IMR-90 (cell line): ENCODE measurements around the gene UNC5A.

Source experiments
- BHLHE40 ChIP-seq: fragments of 150-350 bp; IDR thresholded peaks from 2 replicates; pipeline ENCODE4 v1.6.1; 2016; ENCODE audit warnings: mild to moderate bottlenecking, low read depth, low read length
- CEBPB ChIP-seq: IDR thresholded peaks from 2 replicates; pipeline ENCODE4 v1.6.1; 2012; ENCODE audit warnings: low read depth, low read length, improper control_type of control experiment
- CHD1 ChIP-seq: IDR thresholded peaks from 2 replicates; pipeline ENCODE4 v1.6.1; 2012; ENCODE audit warnings: low read depth, low read length, improper control_type of control experiment
- ELK1 ChIP-seq: fragments of 150-350 bp; IDR thresholded peaks from 2 replicates; pipeline ENCODE4 v1.6.1; 2016; ENCODE audit warnings: low read depth, mild to moderate bottlenecking, low read length, moderate library complexity, borderline replicate concordance
- MAZ ChIP-seq: IDR thresholded peaks from 2 replicates; pipeline ENCODE4 v1.6.1; 2012; ENCODE audit warnings: low read depth, mild to moderate bottlenecking, low read length, improper control_type of control experiment, moderate library complexity, borderline replicate concordance
- MXI1 ChIP-seq: IDR thresholded peaks from 2 replicates; pipeline ENCODE4 v1.6.1; 2012; ENCODE audit warnings: low read depth, mild to moderate bottlenecking, low read length, moderate library complexity, borderline replicate concordance
- NFE2L2 ChIP-seq: fragments of 150-350 bp; IDR thresholded peaks from 2 replicates; pipeline ENCODE4 v1.6.1; 2016; ENCODE audit warnings: low read depth, mild to moderate bottlenecking, low read length
- POLR2A ChIP-seq: IDR thresholded peaks from 2 replicates; pipeline ENCODE4 v1.6.1; 2012; ENCODE audit warnings: mild to moderate bottlenecking, low read depth, low read length
- RAD21 ChIP-seq: IDR thresholded peaks from 2 replicates; pipeline ENCODE4 v1.6.1; 2012; ENCODE audit warnings: low read length, improper control_type of control experiment
- RCOR1 ChIP-seq: IDR thresholded peaks from 2 replicates; pipeline ENCODE4 v1.6.1; 2012; ENCODE audit warnings: mild to moderate bottlenecking, low read length, improper control_type of control experiment; ENCODE audit not compliant: insufficient replicate concordance
- RFX5 ChIP-seq: IDR thresholded peaks from 2 replicates; pipeline ENCODE4 v1.8.0; 2012; ENCODE audit warnings: low read depth, mild to moderate bottlenecking, low read length, moderate library complexity
- SMC3 ChIP-seq: fragments of 150-350 bp; IDR thresholded peaks from 2 replicates; pipeline ENCODE4 v1.6.1; 2016; ENCODE audit warnings: low read depth, mild to moderate bottlenecking, antibody characterized with exemption, low read length, moderate library complexity
- USF2 ChIP-seq: fragments of 150-350 bp; IDR thresholded peaks from 2 replicates; pipeline ENCODE4 v1.6.1; 2017; ENCODE audit warnings: mild to moderate bottlenecking, antibody characterized with exemption, low read length, low read depth
- TF ChIP-seq, protein P1 (sequence below): conservative IDR thresholded peaks from 2 replicates; pipeline ENCODE4 v1.5.1; 2012; ENCODE audit warnings: mild to moderate bottlenecking, low read depth, low read length, improper control_type of control experiment

DNA sequence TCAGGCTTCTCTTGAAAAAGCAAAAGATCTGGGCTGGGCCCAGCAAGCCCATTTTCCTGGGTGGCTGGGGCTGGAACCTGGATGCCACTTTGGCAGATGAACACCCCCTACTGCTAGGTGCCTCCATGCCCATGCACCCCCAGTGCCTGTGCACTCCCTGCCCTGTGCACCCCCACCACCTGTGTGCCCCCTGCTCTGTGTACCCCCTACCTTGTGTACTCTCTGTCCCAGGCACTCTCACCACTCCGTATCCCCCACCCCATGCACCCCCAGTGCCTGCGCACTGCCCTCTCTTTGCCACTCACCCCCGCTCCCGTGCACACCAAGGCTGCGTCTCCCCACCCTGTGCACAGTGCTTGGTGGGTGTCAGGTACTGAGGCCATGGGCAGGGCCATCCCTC, 14.2 kb downstream of the UNC5A start:
- TF ChIP-seq, protein P1, sequence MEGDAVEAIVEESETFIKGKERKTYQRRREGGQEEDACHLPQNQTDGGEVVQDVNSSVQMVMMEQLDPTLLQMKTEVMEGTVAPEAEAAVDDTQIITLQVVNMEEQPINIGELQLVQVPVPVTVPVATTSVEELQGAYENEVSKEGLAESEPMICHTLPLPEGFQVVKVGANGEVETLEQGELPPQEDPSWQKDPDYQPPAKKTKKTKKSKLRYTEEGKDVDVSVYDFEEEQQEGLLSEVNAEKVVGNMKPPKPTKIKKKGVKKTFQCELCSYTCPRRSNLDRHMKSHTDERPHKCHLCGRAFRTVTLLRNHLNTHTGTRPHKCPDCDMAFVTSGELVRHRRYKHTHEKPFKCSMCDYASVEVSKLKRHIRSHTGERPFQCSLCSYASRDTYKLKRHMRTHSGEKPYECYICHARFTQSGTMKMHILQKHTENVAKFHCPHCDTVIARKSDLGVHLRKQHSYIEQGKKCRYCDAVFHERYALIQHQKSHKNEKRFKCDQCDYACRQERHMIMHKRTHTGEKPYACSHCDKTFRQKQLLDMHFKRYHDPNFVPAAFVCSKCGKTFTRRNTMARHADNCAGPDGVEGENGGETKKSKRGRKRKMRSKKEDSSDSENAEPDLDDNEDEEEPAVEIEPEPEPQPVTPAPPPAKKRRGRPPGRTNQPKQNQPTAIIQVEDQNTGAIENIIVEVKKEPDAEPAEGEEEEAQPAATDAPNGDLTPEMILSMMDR, result no peak
- TF ChIP-seq POLR2A (no peak), NFE2L2 (no peak), RAD21 (no peak), CHD1 (no peak), USF2 (no peak), RCOR1 (no peak), ELK1 (no peak), SMC3 (no peak), RFX5 (no peak), CEBPB (no peak), BHLHE40 (no peak), MXI1 (no peak), MAZ (no peak)
